ENCODE measurements around the gene MYO16. TPM values are rescaled to one million over a fixed set of nuclear protein-coding genes. Genes with fewer than 3 reads are reported as not detected.
"Not testable (repeated sequence)": the region's sequence is repeated elsewhere in the genome, so short reads cannot be mapped to it uniquely, and the experiment has no call there.

Gene MYO16
- total RNA-seq, 1 experiment from 2014 or later: 0.49 TPM

DNA sequence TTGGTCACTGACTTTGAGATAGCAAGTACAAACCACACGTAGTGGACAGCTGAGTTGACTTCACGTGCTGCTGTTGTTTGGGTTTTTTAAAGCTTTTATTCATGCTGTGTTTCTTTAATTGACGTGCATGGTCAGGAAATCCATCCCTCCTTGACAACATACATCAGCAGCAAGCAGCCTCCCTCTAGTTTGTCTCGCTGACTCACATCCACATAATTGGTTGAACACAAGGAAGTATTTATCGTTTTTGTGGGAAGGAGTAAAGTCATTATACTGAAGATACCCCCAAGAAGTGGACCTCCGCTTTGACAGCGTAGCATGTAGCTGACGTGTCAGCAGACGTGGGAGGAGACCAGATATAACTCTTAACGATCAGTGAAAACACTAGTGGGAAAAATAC lies 355.8 kb downstream of the MYO16 start:
- H3K9me3 ChIP-seq (ENCODE audit: low read depth, low read length, poor library complexity, severe bottlenecking): no peaks in the 10 kb centered on the region
- no peak overlapping the region for H3K27ac ChIP-seq (ENCODE audit: low read depth, low read length, poor library complexity, severe bottlenecking)
- no peaks in the 10 kb centered on the region for H3K36me3 ChIP-seq (ENCODE audit: insufficient read depth, low read length, poor library complexity, severe bottlenecking)
- no TSS peak for BruUV-seq (replicated peaks)
- peaks cover 9% of the 10 kb centered on the region for H3K4me1 ChIP-seq (ENCODE audit: insufficient read depth, low read length, poor library complexity, severe bottlenecking)
- no peaks in the 10 kb centered on the region for H3K27me3 ChIP-seq (replicated peaks; ENCODE audit: insufficient read depth, low read depth, low read length, poor library complexity)
- ChIA-PET POLR2A (ENCODE audit: low non-redundant PET) (no interaction called here), CTCF (no interaction called here)
- intact Hi-C loops (cut with micrococcal nuclease; ENCODE audit: unreplicated experiment): no loop called here
- DNase-seq (ENCODE audit: low spot score): peak; percentile 37
- no peak overlapping the region for H3K4me3 ChIP-seq (ENCODE audit: low read depth, low read length, poor library complexity, severe bottlenecking)
- TF ChIP-seq, protein P1, sequence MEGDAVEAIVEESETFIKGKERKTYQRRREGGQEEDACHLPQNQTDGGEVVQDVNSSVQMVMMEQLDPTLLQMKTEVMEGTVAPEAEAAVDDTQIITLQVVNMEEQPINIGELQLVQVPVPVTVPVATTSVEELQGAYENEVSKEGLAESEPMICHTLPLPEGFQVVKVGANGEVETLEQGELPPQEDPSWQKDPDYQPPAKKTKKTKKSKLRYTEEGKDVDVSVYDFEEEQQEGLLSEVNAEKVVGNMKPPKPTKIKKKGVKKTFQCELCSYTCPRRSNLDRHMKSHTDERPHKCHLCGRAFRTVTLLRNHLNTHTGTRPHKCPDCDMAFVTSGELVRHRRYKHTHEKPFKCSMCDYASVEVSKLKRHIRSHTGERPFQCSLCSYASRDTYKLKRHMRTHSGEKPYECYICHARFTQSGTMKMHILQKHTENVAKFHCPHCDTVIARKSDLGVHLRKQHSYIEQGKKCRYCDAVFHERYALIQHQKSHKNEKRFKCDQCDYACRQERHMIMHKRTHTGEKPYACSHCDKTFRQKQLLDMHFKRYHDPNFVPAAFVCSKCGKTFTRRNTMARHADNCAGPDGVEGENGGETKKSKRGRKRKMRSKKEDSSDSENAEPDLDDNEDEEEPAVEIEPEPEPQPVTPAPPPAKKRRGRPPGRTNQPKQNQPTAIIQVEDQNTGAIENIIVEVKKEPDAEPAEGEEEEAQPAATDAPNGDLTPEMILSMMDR (conservative IDR thresholded peaks at IDR 0.05; ENCODE audit: low read depth, low read length): no peak
- TF ChIP-seq EZH2 (IDR thresholded peaks at IDR 0.05; ENCODE audit: borderline replicate concordance, low read depth, low read length, poor library complexity, severe bottlenecking): no peak

- TF ChIP-seq EZH2 (IDR thresholded peaks at IDR 0.05; ENCODE audit: borderline replicate concordance, low read depth, low read length, poor library complexity, severe bottlenecking): no peak
- TF ChIP-seq, protein P1 (conservative IDR thresholded peaks at IDR 0.05; ENCODE audit: low read depth, low read length): no peak
- Histone ChIP-seq H3K4me3 (ENCODE audit: low read depth, low read length, poor library complexity, severe bottlenecking) (no peak overlapping the region), H3K4me1 (ENCODE audit: insufficient read depth, low read length, poor library complexity, severe bottlenecking) (peaks cover 9% of the 10 kb centered on the region), H3K36me3 (ENCODE audit: insufficient read depth, low read length, poor library complexity, severe bottlenecking) (no peaks in the 10 kb centered on the region), H3K9me3 (ENCODE audit: low read depth, low read length, poor library complexity, severe bottlenecking) (no peaks in the 10 kb centered on the region), H3K27me3 (replicated peaks; ENCODE audit: insufficient read depth, low read depth, low read length, poor library complexity) (no peaks in the 10 kb centered on the region), H3K27ac (ENCODE audit: low read depth, low read length, poor library complexity, severe bottlenecking) (peak overlapping the region; percentile 11)
- DNase-seq (ENCODE audit: low spot score): peak; percentile 68
- CTCF ChIA-PET: no interaction called here
- intact Hi-C loops (cut with micrococcal nuclease; ENCODE audit: unreplicated experiment): no loop called here
- no TSS peak for BruUV-seq (replicated peaks)
- POLR2A ChIA-PET (ENCODE audit: low non-redundant PET): no interaction called here
Observed at GRCh38 chr13:108987517-108987916, 358.1 kb downstream of the MYO16 start.

DNA sequence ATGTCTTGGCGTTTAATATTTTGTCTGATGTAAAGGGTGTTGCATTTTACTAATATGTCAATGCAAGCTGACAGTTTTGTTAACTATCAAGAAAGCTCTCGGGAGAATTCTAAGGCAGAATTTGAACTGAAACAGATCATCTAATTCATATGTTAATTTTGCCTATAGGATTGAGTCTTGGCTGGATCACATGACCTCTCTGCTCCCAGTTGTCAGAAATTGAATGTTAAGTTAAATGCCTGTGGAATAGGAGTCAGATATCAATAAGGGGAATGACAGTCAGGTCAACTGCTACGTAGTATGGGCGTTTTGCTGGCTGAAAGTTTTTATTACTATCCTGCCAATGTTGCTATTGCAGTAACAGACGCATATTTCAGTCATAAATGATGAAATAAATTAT lies 358.5 kb downstream of the MYO16 start:
- Histone ChIP-seq H3K4me3 (ENCODE audit: low read depth, low read length, poor library complexity, severe bottlenecking) (no peak overlapping the region), H3K27ac (ENCODE audit: low read depth, low read length, poor library complexity, severe bottlenecking) (peak overlapping the region; percentile 11), H3K9me3 (ENCODE audit: low read depth, low read length, poor library complexity, severe bottlenecking) (no peaks in the 10 kb centered on the region), H3K4me1 (ENCODE audit: insufficient read depth, low read length, poor library complexity, severe bottlenecking) (peaks cover 9% of the 10 kb centered on the region), H3K36me3 (ENCODE audit: insufficient read depth, low read length, poor library complexity, severe bottlenecking) (no peaks in the 10 kb centered on the region), H3K27me3 (replicated peaks; ENCODE audit: insufficient read depth, low read depth, low read length, poor library complexity) (no peaks in the 10 kb centered on the region)
- intact Hi-C loops (cut with micrococcal nuclease; ENCODE audit: unreplicated experiment): no loop called here
- BruUV-seq (replicated peaks): no TSS peak
- ChIA-PET CTCF (no interaction called here), POLR2A (ENCODE audit: low non-redundant PET) (no interaction called here)
- DNase-seq (ENCODE audit: low spot score): no peak
- no peak for TF ChIP-seq EZH2 (IDR thresholded peaks at IDR 0.05; ENCODE audit: borderline replicate concordance, low read depth, low read length, poor library complexity, severe bottlenecking)
- TF ChIP-seq, protein P1 (conservative IDR thresholded peaks at IDR 0.05; ENCODE audit: low read depth, low read length): no peak

DNA sequence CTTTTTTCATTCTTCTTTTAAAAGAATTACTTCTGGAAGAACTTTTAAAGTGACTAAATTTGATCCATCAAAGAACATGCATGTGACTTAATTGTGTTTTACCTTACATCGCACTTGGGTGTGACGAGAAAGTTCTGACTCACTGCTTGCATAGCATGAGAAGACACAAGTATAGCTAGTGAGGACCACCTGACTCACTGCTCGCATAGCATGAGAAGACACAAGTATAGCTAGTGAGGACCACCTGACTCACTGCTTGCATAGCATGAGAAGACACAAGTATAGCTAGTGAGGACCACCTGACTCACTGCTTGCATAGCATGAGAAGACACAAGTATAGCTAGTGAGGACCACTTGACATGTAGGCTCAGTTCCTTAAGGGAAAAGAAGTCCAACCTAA lies 362.0 kb downstream of the MYO16 start:
- H3K36me3 ChIP-seq (ENCODE audit: insufficient read depth, low read length, poor library complexity, severe bottlenecking); H3K27me3 ChIP-seq (replicated peaks; ENCODE audit: insufficient read depth, low read depth, low read length, poor library complexity); DNase-seq (ENCODE audit: low spot score); H3K4me3 ChIP-seq (ENCODE audit: low read depth, low read length, poor library complexity, severe bottlenecking); H3K27ac ChIP-seq (ENCODE audit: low read depth, low read length, poor library complexity, severe bottlenecking); H3K4me1 ChIP-seq (ENCODE audit: insufficient read depth, low read length, poor library complexity, severe bottlenecking); H3K9me3 ChIP-seq (ENCODE audit: low read depth, low read length, poor library complexity, severe bottlenecking); CTCF ChIA-PET; BruUV-seq (replicated peaks); intact Hi-C loops (cut with micrococcal nuclease; ENCODE audit: unreplicated experiment): not testable (repeated sequence)
- POLR2A ChIA-PET (ENCODE audit: low non-redundant PET): interaction anchor here (0.7 kb wide), 1 partner anchor 676 kb away, joined by 5 read pairs; no protein-coding TSS in a partner anchor
